Activated CD4-positive, alpha-beta T cell treated with anti-CD3 and anti-CD28 coated beads, Interleukin-2, amount 10 ng/mL, durations not matched to agents 24 days and 14 days (primary cell): Measurements from ENCODE around the gene RELN. TPM values are rescaled to one million over a fixed set of nuclear protein-coding genes. Genes with fewer than 3 reads are reported as not detected.

Experiments used
- DNase-seq: peaks from one replicate; pipeline ENCODE4 v3.0.0; 2022
- H3K27ac Mint-ChIP-seq: one replicate; pipeline ENCODE4 v1.8.0; 2022; ENCODE audit warnings: mild to moderate bottlenecking, mixed read lengths
- H3K27me3 Mint-ChIP-seq: one replicate; pipeline ENCODE4 v1.8.0; 2022; ENCODE audit warnings: mixed read lengths
- H3K36me3 Mint-ChIP-seq: one replicate; pipeline ENCODE4 v1.8.0; 2022; ENCODE audit warnings: low read depth, mild to moderate bottlenecking, mixed read lengths
- H3K4me1 Mint-ChIP-seq: one replicate; pipeline ENCODE4 v1.8.0; 2021; ENCODE audit warnings: mixed read lengths
- H3K4me3 Mint-ChIP-seq: one replicate; pipeline ENCODE4 v1.8.0; 2022; ENCODE audit warnings: mild to moderate bottlenecking, moderate library complexity, mixed read lengths
- H3K9me3 Mint-ChIP-seq: one replicate; pipeline ENCODE4 v1.8.0; 2021; ENCODE audit warnings: mixed read lengths
- intact Hi-C: fragments of 100-400 bp; cut with micrococcal nuclease; formaldehyde crosslinking; loops from one replicate; pipeline ENCODE4 v1.15.1; 2023
- total RNA-seq: library from RNA; stranded (reverse); gene quantifications from 2 replicates; pipeline ENCODE4 v1.2.3, GENCODE V29; 2022

The RELN gene
- total RNA-seq, 1 donor from 2014 or later, result not detected

GRCh38 chr7:103680161-103681144 is 309.0 kb downstream of the RELN start:
- H3K27ac Mint-ChIP-seq, result no peak overlapping the region
- H3K36me3 Mint-ChIP-seq, result no peaks in the 10 kb centered on the region
- H3K4me3 Mint-ChIP-seq, result no peak overlapping the region
- H3K4me1 Mint-ChIP-seq, result no peaks in the 10 kb centered on the region
- no peaks in the 10 kb centered on the region for H3K27me3 Mint-ChIP-seq
- H3K9me3 Mint-ChIP-seq, result no peaks in the 10 kb centered on the region
- intact Hi-C loops, result no loop called here
- DNase-seq, result no peak

- H3K27me3 Mint-ChIP-seq, result no peaks in the 10 kb centered on the region
- H3K27ac Mint-ChIP-seq, result no peak overlapping the region
- H3K9me3 Mint-ChIP-seq, result no peaks in the 10 kb centered on the region
- DNase-seq, result no peak
- H3K4me1 Mint-ChIP-seq, result no peaks in the 10 kb centered on the region
- H3K4me3 Mint-ChIP-seq, result no peak overlapping the region
- intact Hi-C loops, result no loop called here
- no peaks in the 10 kb centered on the region for H3K36me3 Mint-ChIP-seq
Measured at GRCh38 chr7:103679151-103680132, 310.0 kb downstream of the RELN start.

DNA sequence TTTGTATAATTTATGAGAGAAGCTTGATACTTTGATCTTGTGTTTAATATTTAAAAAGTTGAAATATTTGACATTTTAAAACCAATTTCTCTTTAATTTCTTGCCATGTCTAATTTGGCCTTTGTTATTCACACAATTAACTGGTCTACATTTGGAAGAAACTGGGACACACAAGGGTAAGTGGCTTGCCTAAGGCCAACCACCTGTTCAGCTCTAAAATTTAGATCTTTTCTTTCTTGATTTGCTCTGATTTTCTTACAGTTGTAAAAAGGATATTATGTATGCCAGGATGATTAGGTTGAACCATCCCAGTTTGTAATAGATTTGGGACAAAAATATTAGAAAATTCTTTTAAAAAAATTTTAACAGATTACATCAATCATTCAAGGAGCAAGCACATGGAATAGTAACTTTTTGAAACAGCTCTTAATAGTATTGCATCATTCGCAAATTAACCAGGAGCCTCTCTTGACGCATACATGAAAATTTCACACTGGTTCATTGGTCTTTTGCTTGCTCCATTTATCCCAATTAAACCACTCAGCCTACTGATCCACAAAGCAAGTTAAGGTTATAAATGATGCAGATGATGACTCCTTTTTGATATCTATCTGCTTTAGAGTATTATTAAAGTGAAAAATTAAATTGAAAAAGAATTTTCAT is 321.0 kb downstream of the RELN start:
- H3K36me3 Mint-ChIP-seq, result no peaks in the 10 kb centered on the region
- H3K9me3 Mint-ChIP-seq, result no peaks in the 10 kb centered on the region
- H3K4me1 Mint-ChIP-seq, result no peaks in the 10 kb centered on the region
- intact Hi-C loops, result no loop called here
- H3K27me3 Mint-ChIP-seq, result no peaks in the 10 kb centered on the region
- H3K27ac Mint-ChIP-seq, result no peak overlapping the region
- H3K4me3 Mint-ChIP-seq, result no peak overlapping the region
- no peak for DNase-seq

- DNase-seq, result no peak
- no peaks in the 10 kb centered on the region for H3K36me3 Mint-ChIP-seq
- H3K9me3 Mint-ChIP-seq, result no peaks in the 10 kb centered on the region
- no peak overlapping the region for H3K27ac Mint-ChIP-seq
- H3K27me3 Mint-ChIP-seq, result no peaks in the 10 kb centered on the region
- intact Hi-C loops, result no loop called here
- no peaks in the 10 kb centered on the region for H3K4me1 Mint-ChIP-seq
- no peak overlapping the region for H3K4me3 Mint-ChIP-seq
Measured at GRCh38 chr7:103666326-103666725, 323.1 kb downstream of the RELN start.

- Mint-ChIP-seq H3K4me3 (no peak overlapping the region), H3K27ac (no peak overlapping the region), H3K9me3 (no peaks in the 10 kb centered on the region), H3K27me3 (no peaks in the 10 kb centered on the region), H3K36me3 (no peaks in the 10 kb centered on the region), H3K4me1 (no peaks in the 10 kb centered on the region)
- no peak for DNase-seq
- intact Hi-C loops, result no loop called here
Measured at GRCh38 chr7:103664577-103664976, 324.9 kb downstream of the RELN start.

- intact Hi-C loops, result no loop called here
- Mint-ChIP-seq H3K9me3 (no peaks in the 10 kb centered on the region), H3K4me1 (no peaks in the 10 kb centered on the region), H3K36me3 (no peaks in the 10 kb centered on the region), H3K4me3 (no peak overlapping the region), H3K27ac (no peak overlapping the region), H3K27me3 (no peaks in the 10 kb centered on the region)
- no peak for DNase-seq
Measured at GRCh38 chr7:103660455-103661371, 328.7 kb downstream of the RELN start.

GRCh38 chr7:103658055-103659005 is 331.1 kb downstream of the RELN start:
- Mint-ChIP-seq H3K27ac (no peak overlapping the region), H3K36me3 (no peaks in the 10 kb centered on the region), H3K4me3 (no peak overlapping the region), H3K27me3 (no peaks in the 10 kb centered on the region), H3K9me3 (no peaks in the 10 kb centered on the region), H3K4me1 (no peaks in the 10 kb centered on the region)
- intact Hi-C loops, result no loop called here
- DNase-seq, result no peak

- Mint-ChIP-seq H3K36me3 (no peaks in the 10 kb centered on the region), H3K9me3 (no peaks in the 10 kb centered on the region), H3K4me3 (no peak overlapping the region), H3K27me3 (no peaks in the 10 kb centered on the region), H3K4me1 (no peaks in the 10 kb centered on the region), H3K27ac (no peak overlapping the region)
- intact Hi-C loops, result no loop called here
- DNase-seq, result no peak
Measured at GRCh38 chr7:103657474-103657894, 332.0 kb downstream of the RELN start.

DNA sequence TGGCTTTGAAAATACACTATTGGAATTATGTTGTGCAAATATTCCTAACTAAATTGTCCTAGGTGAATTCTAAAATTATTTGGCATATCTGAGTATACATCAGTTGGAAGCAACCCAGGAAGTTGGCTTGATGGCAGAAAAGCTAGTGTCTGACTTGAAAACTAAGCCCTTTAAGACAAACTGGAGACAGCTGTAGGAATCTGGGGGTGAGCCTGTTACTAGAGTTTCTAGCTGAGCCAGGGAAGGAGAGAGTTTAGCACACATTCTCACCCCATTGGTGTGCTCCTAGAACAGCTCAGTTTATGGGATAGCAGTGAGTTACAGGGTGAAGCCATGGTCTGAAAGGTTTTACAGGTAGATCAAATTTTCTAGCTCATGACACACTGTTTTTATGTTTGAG is 333.2 kb downstream of the RELN start:
- DNase-seq, result no peak
- H3K4me3 Mint-ChIP-seq, result no peak overlapping the region
- no peak overlapping the region for H3K27ac Mint-ChIP-seq
- no peaks in the 10 kb centered on the region for H3K36me3 Mint-ChIP-seq
- intact Hi-C loops, result no loop called here
- no peaks in the 10 kb centered on the region for H3K9me3 Mint-ChIP-seq
- H3K27me3 Mint-ChIP-seq, result no peaks in the 10 kb centered on the region
- H3K4me1 Mint-ChIP-seq, result no peaks in the 10 kb centered on the region

GRCh38 chr7:103651593-103652377 is 337.7 kb downstream of the RELN start:
- no peak overlapping the region for H3K4me3 Mint-ChIP-seq
- DNase-seq, result no peak
- intact Hi-C loops, result no loop called here
- no peaks in the 10 kb centered on the region for H3K9me3 Mint-ChIP-seq
- no peaks in the 10 kb centered on the region for H3K36me3 Mint-ChIP-seq
- no peaks in the 10 kb centered on the region for H3K27me3 Mint-ChIP-seq
- no peaks in the 10 kb centered on the region for H3K4me1 Mint-ChIP-seq
- H3K27ac Mint-ChIP-seq, result no peak overlapping the region

DNA sequence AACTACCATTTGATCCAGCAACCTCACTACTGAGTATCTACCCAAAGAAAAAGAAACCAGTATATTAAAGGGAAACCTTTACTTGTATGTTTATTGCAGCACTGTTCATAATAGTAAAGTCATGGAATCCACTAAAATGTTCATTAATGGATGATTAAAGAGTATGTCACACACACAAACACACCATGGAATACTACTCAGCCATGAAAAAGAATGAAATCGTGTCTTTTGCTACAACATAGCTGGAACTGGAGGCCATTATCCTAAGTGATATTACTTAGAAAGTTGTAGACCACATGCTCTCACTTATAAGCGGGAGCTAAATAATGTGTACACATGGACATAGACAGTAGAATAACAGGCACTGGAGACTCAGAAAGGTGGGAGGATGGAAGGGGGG is 340.4 kb downstream of the RELN start:
- no peaks in the 10 kb centered on the region for H3K27me3 Mint-ChIP-seq
- intact Hi-C loops, result no loop called here
- H3K4me3 Mint-ChIP-seq, result no peak overlapping the region
- DNase-seq, result no peak
- no peaks in the 10 kb centered on the region for H3K36me3 Mint-ChIP-seq
- no peaks in the 10 kb centered on the region for H3K4me1 Mint-ChIP-seq
- no peaks in the 10 kb centered on the region for H3K9me3 Mint-ChIP-seq
- no peak overlapping the region for H3K27ac Mint-ChIP-seq
